GM19240 (cell line): Measurements from ENCODE around the gene HCK.

Experiments
- DNase-seq: peaks from one replicate; pipeline ENCODE4 v3.0.0; 2011; ENCODE audit warnings: low spot score; ENCODE audit not compliant: insufficient read length

HCK gene

GRCh38 chr20:32057656-32058184 lies 5.7 kb downstream of the HCK start:
- DNase-seq, result no peak

- no peak for DNase-seq
Measured at GRCh38 chr20:32059189-32059588, 7.1 kb downstream of the HCK start.

- no peak for DNase-seq
Measured at GRCh38 chr20:32062776-32063170, 10.7 kb downstream of the HCK start.

- no peak for DNase-seq
Measured at GRCh38 chr20:32063695-32064094, 11.7 kb downstream of the HCK start.

- no peak for DNase-seq
Measured at GRCh38 chr20:32064667-32065066, 12.6 kb downstream of the HCK start.

GRCh38 chr20:32067234-32067821 lies 15.3 kb downstream of the HCK start:
- DNase-seq, result no peak

GRCh38 chr20:32068174-32068573 lies 16.1 kb downstream of the HCK start:
- no peak for DNase-seq

GRCh38 chr20:32069711-32070110 lies 17.7 kb downstream of the HCK start:
- DNase-seq, result no peak

GRCh38 chr20:32070282-32070681 lies 18.2 kb downstream of the HCK start:
- DNase-seq, result no peak

- DNase-seq, result no peak
Measured at GRCh38 chr20:32070690-32071213, 18.7 kb downstream of the HCK start.

- no peak for DNase-seq
Measured at GRCh38 chr20:32071395-32072167, 19.5 kb downstream of the HCK start.

- no peak for DNase-seq
Measured at GRCh38 chr20:32072168-32072750, 20.2 kb downstream of the HCK start.

- no peak for DNase-seq
Measured at GRCh38 chr20:32075534-32075933, 23.5 kb downstream of the HCK start.

GRCh38 chr20:32077190-32077589 lies 25.1 kb downstream of the HCK start:
- no peak for DNase-seq

GRCh38 chr20:32078322-32078721 lies 26.3 kb downstream of the HCK start:
- DNase-seq, result no peak

GRCh38 chr20:32078791-32079190 lies 26.7 kb downstream of the HCK start:
- no peak for DNase-seq

GRCh38 chr20:32079655-32080109 lies 27.6 kb downstream of the HCK start:
- no peak for DNase-seq

GRCh38 chr20:32080783-32081182 lies 28.7 kb downstream of the HCK start:
- no peak for DNase-seq

- DNase-seq, result no peak
Measured at GRCh38 chr20:32083469-32083868, 31.4 kb downstream of the HCK start.

- no peak for DNase-seq
Measured at GRCh38 chr20:32087070-32087469, 35.0 kb downstream of the HCK start.

GRCh38 chr20:32088759-32089158 lies 36.7 kb downstream of the HCK start:
- DNase-seq, result no peak
